GM18517 (cell line): ENCODE measurements around the gene CRYBG1.
"Not testable (repeated sequence)": the region's sequence is repeated elsewhere in the genome, so short reads cannot be mapped to it uniquely, and the experiment has no call there.

Experiments used
- ATAC-seq: cut with Tn5 transposase; IDR thresholded peaks from one replicate; pipeline ENCODE4 v1.9.1; 2021; ENCODE audit warnings: mild to moderate bottlenecking, moderate library complexity; ENCODE audit not compliant: unreplicated experiment

Gene CRYBG1

DNA sequence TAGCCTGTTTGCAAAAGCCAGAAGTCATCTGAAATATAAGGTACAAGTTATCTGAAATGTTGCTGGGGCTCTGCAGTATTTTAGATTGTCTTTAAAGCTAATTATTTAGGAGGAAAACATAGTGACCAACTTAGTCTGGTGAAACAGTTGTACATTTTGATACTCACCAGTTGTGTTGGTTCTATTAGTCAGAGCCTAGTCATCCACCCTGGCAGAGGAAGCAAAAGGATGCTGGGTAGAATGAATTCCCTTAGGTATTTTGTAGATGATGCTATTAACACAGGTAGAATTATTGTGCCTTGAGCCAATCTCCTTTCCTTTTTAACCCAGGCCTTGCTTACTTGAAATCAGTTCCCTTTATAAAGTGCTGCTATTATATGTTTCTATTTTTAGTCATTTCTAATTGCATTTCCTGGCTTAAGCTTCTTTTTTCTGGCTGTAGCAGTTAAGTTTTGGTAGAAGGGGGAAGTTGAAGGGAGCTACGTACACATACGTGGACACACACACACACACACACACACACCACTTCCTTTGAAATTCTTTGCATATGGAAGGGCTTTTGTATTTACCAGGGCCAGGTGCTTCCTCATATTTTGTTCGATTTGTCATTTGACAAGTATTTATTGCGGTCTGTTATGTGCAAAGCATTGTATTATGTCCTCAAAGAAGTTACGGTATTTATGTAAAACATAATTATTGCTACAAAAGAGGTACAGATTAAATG, 186.3 kb downstream of the CRYBG1 start:
- no peak for ATAC-seq

DNA sequence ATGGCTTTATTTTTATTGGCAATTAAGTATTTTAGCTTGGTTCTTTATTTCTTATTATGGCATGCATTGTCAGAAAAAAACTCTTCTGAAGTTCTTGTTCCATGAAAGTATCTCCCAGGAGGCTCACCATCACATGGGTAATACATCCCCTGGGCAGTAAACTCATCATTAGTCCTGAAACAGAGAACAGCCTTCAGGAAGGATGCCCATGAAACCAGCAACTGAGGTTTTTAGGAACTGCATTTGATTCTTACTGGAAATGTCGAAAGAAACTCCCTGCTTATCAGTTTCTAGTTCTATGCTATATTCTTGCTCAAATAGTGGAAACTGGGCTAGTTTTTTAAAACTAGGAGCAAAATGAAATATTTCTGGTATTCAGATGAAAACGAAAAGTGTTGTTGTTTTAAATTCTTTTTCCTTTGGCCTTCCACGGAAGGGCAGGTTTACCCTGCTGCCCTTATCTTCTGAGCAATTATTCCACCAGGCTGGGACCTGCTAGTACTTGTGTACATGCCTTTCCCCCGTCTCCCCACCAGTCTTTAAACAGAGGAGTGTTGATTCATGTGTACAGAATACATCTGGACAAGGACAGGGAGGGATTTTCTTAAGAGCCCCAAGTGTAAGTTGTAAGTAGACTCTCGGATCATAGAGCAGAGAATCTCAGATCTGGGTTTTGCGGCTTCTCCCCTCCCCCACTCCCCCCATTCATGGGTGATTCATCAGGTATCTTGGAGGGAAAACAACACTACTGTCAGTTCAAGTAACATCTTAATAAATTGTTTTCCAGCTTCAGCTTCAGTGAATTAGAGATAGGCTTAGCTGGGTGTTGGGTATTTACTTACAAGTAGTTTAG, 187.3 kb downstream of the CRYBG1 start:
- ATAC-seq: no peak

DNA sequence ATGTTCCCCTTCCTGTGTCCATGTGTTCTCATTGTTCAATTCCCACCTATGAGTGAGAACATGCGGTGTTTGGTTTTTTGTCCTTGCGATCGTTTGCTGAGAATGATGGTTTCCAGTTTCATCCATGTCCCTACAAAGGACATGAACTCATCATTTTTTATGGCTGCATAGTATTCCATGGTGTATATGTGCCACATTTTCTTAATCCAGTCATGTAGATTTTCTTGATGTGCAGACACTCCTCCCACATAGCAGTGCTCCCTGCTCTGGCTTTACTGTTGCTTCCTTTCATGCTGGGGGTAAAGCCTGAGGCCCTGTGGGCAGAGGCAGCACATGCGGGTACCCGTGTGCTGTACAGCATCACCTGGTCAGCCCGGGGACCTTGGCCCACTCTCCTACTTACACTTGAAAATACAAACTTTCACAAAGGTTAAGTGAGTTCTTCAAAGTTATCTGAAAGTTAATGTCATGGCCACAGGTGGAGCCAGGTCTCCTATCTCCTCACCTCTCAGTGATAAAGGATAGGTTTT, 188.5 kb downstream of the CRYBG1 start:
- not testable (repeated sequence) for ATAC-seq

DNA sequence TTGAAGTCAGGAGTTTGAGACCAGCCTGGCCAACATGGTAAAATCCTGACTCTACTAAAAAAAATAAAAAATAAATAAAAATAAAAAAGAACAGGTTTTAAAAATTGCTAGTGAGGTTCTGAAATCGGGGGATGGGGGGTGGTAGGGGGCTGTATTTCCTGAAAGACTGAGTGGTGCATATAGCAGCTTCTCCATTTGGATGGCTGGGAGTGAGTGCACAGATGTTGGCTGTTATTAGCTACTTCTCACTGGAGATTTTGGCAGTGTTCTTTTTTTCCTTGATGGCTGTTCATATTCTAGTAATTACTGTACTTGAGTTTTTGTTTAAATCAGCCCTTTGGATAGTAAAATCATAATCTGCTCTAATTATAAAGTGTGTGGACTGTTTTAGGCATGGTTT, 189.0 kb downstream of the CRYBG1 start:
- no peak for ATAC-seq

DNA sequence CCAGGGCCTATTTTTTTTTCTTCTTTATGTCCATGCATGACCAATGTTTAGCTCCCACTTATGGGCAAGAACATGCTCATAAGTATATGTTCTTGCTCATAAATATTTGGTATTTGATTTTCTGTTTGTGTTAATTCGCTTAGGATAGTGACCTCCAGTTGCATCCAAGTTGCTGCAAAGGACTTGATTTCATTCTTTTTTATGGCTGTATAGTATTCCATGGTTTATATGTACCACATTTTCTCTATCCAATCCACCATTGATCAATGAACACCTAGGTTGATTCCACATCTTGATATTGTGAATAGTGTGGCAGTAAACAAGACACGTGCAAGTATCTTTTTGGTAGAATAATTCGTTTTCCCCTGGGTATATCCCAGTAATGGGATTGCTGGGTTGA, 190.6 kb downstream of the CRYBG1 start:
- ATAC-seq: no peak

DNA sequence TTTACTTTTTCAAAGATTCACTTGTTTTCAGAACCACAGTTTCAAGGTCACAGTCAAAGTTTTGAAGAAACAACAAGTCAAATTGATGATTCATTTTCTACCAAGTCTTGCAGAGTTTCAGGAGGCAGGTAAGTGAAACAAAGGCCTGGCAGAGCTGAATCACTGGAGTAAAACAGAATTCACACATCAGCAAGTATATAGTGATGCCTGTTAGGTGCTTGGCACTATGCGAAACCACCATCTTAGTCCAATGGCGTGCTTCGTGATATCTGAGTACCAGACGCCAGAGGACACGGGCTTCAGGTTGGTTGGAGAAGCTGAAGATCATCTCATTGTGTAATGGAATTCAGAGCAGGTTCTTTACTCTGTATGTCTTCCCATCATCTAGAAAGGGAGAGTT, 192.9 kb downstream of the CRYBG1 start:
- no peak for ATAC-seq

DNA sequence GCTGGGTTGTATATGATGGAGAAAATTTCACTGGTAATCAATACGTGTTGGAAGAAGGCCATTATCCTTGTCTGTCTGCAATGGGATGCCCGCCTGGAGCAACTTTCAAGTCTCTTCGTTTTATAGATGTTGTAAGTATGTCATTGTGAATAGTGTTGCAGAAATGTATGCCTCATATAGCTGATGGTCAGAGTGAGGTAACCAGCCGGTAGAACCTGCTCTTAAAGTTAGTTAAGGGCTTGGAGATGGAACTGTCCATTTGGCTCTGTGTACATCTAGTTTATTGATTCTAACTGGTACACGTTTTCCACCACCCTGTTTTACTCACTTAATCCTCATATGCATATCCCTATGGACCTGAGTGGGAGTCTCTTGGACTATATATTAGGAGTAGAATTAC, 195.2 kb downstream of the CRYBG1 start:
- no peak for ATAC-seq

DNA sequence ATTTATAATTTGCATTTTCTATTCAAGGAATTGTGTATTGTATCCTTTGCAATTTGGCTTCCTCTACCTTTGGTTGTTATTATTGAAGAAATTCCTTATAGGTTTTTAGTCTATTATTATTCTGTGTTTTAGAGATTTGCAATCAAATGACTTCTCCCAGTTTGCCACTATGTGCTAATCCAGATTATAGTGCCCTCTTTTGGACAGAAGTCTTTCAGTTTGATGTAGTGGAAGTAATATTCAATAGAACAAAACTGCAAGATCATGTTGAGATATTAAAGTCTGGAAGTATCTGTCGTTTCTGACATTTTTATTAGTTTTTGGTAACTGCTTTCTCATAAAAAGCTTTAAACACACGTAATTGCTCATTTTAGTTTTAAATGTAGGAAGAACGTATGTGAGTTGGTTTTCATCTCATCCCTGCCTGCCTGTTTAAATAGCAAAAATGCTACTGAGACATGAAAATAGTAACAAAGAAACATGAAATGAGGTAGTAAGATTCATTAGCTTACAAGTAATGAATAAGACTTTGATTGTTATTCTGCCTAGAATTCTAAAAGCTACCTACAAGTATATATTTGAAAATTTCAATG, 195.9 kb downstream of the CRYBG1 start:
- no peak for ATAC-seq

DNA sequence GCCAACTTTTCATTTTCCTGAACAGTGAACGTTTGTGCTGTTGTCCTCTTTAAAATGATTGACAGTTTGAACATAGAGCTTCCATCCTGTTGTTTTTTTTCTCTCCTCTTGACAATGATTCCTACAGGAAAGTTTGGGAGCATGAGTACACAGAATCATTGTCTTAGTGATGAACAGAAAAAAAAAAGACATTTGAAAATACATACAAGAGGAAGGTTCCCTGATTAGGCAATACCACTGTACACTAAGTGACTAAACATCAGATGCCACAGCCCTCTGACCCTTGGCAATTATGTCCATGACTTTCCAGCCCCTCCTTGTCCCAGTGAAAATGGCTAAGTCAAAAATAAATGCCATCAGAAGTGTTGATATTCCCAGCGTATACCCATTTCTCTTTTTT, 197.3 kb downstream of the CRYBG1 start:
- ATAC-seq: no peak

DNA sequence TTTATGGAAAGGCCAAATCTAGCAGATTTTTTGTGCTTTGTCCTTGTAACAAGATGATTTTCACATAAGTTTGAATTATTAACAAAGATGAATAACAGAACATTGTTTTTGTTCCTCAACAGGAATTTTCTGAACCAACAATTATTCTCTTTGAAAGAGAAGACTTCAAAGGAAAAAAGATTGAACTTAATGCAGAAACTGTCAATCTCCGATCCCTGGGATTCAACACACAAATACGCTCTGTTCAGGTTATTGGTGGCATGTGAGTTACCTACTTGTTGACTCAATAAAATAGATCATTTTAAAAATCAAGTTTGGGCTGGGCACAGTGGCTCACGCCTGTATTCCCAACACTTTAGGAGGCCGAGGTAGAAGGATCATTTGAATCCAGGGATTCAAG, 197.8 kb downstream of the CRYBG1 start:
- ATAC-seq: no peak

DNA sequence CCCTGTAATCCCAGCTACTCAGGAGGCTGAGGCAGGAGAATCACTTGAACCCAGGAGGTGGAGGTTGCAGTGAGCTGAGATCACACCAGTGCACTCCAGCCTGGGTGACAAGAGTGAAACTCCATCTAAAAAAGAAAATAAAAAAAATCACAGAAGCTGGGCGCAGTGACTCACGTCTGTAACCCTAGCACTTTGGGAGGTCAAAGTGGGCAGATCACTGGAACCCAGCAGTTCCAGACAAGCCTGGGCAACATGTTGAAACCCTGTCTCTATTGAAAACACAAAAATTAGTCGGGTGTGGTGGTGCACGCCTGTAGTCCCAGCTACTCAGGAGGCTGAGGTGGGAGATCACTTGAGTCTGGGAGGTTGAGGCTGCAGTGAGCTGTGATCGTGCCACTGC, 199.1 kb downstream of the CRYBG1 start:
- not testable (repeated sequence) for ATAC-seq

DNA sequence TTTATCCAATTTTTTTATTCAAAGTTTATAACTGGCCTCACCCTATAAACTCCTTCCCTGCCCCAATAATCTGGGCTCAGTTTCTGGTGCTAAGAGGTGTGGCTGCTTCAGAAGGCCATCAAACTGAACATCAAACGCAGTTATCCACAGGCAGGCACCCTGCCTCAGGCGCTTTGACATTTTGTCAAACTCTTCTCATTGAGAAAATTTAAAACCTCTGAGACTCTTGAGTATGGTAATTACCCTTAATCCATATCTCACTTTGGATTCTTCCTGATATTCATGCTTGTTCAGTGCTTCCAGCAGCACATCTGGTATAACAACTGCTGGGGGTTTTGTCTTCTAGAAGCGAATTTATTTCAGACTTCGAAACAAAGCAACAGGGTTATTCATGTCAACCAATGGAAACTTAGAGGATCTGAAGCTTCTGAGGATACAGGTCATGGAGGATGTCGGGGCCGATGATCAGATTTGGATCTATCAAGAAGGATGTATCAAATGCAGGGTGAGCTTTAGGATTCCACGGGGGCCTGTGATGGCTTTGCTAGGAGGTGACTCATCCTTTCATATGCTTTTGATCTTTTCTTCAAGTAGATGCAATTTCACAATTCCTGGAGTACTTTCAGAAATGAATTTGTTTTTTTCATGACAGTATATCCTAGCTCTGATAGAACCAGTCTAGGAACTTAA, 200.6 kb downstream of the CRYBG1 start:
- no peak for ATAC-seq

DNA sequence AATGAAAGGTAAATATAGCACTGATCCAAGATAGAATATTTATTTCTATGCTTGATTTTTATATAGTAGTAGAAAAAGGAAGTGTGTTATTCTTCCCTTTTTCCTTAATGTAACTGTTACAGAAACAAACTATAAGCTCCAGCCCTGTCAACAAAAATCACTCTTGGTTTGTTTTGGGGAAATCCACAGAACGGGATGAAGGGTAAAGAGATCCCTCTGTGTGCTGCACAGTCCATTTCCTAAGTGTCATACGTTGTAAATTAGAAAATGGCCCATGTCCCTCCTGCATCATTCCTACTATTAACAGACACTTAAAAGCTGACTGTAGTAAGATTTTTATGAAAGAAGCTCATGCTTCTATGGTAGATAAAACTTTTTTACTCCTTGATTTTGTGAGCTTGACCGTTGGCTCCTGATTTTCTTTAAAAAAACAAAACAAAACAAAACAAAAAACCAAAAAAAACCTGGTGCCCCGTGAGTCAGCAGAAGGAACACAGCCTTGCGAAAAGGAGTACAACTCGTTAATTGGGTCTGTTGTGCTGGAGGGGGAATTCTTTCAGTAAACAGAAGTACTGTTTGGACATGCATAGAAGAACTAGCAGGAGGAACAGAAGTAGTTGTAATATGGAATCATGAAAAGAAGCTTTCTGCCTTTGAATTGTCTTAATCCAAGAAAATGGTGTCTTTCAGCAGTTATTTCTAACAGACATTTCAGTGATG, 201.3 kb downstream of the CRYBG1 start:
- no peak for ATAC-seq

DNA sequence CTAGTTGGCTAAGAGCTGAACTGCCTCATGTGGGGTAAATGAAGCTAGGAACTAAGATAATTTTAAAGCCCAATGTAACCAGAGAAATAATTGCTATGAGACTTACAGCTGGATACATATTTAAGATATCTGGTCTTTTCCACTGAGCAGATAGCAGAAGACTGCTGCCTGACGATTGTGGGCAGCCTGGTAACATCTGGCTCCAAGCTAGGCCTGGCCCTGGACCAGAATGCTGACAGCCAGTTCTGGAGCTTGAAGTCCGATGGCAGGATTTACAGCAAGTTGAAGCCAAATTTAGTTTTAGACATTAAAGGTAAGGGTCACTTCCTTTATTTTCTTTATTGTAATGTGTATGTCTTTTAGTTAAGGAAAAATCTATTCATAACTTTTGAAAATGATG, 203.1 kb downstream of the CRYBG1 start:
- no peak for ATAC-seq

DNA sequence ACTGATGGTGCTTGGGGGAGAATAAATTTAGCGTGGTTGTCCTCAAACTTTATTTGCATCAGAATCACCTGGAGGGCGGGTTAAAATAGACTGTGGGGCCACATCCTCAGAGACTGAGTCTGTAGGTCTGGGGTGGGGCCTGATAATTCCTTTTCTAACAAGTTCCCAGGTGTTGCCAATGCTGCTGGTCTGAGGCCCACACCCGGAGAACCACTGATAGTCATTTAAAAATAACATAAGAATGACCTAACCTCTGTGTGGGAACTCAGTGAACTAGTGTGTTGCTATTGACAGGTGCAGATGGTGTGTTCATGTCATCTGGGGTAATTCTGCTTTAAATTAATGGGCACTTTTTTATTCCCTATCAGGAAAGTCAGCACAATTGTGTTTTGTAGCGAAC, 204.0 kb downstream of the CRYBG1 start:
- no peak for ATAC-seq

DNA sequence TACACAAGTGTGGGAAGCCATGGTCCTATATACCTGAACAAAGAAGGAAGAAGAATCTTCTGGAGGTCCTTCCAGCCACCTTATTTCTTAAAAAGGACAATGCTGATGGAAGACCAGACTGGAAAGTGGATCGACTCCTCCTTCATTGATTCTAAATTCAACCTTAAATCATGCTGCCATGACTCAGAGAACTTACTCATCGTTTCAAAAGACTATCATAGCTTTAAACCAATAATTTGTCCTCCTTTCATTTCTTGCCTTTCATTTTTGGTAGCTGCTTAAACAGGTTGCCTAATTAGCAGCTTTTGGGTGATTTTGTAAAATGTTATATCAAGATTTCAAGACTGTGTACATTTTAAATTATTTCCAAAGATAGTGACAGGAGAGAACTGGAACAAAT, 208.0 kb downstream of the CRYBG1 start:
- ATAC-seq: no peak

DNA sequence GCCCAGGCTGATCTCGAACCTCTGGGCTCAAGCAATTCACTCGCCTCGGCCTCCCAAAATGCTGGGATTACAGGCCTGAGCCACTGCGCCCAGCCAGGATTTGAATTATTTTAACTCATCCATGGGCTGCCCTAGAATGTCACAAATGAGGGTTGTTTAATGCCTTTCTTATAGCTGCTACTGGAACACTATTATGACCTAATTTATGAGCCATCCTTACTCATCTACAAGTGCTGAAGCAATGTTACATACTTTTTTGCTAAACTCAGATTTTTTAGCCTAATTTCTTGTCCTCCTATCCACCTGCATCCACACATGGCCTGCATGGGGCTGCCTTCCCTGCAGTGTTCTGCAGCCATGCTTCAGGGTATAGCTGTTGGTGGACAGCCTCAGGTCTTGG, 208.9 kb downstream of the CRYBG1 start:
- ATAC-seq: no peak

DNA sequence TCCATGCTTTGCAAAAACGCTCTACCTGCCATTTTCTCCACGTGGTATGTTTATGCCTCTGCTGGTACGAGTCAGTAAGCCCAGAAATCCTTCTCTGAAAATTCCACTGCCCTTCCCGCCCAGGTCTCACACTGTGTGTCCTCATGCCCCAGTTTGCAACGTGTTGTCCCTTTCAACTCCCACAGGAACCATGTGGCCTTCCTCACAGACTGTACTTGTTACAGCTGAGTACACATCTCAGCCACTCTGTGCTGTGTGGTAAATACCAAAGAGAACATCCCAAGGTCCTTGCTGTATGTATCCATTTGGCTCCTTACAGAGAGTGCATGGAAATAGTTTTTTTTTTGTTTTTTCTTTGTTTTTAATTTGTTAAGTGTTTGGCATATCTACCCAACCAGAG, 211.9 kb downstream of the CRYBG1 start:
- no peak for ATAC-seq

DNA sequence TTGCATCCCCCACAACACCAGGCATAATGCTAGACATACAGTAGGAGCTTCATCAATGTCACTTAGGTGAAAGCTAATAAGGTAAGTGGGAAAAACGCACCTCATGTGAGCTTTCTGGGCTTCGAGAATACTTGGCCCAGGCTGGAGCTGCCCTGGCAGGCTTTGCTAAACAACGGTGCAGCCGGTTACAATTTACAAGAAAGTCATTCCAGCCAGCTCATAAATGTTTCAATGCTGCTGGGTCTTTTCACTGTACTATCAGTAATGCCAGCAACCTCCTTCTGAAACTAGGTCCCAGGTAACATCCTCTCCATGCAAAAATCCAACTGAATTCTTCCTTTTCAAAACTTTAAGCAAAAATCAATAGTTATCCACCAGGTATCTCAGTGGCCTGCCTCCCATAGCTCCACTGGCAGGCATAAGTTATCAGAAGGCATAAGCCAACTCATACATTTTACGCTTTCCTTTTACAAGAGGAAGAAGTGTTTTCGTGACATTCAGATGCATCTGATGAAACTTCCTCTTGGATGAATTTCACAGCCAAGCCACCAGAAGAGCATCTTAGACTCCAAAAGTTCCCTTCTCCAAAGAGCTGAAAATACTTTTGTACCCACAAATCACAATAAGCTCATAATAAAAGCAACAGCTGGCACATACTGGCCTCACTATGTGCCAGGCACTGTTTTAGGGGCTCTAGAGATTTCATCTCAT, 212.5 kb downstream of the CRYBG1 start:
- ATAC-seq: no peak
